Measurements from ENCODE around the gene HLCS. TPM values are rescaled to one million over a fixed set of nuclear protein-coding genes. Genes with fewer than 3 reads are reported as not detected.

The HLCS gene
- total and polyA plus RNA-seq, 2 of the 4 experiments (the other 2 are of a cell fraction), result 10.6 to 21.0 TPM

DNA sequence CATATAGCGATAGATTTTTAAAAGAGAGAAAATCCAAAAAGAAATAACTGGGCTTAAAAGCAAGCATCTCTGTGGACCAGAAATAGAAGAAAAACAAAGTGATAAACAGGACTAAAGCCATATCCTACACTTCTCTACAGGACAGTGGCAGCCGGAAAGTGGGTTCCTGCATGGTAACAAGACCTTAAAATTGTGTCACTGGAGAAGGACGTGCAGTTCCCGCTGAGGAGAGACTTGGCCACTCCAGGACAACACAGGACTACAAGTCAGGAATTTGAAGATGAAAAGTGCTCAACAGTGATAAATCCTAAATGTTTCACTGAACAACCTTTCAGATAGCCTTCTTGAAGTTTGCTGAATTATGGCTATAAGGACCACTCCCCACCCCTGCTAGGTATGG is 1.9 kb upstream of the HLCS start:
- Histone ChIP-seq H2AK9ac (replicated peaks; ENCODE audit: low read depth, low read length, poor library complexity) (no peak overlapping the region), H3K23ac (ENCODE audit: low read depth, low read length) (no peak overlapping the region), H4K91ac (ENCODE audit: insufficient read depth, low read depth, low read length) (no peak overlapping the region), H3K9me1 (ENCODE audit: insufficient read depth, low read length) (peaks cover 7% of the 10 kb centered on the region; the same call in 1 of the 2 replicates), H2BK5ac (ENCODE audit: low read depth, low read length, poor library complexity, severe bottlenecking) (no peak overlapping the region), H3K4me1 (ENCODE audit: control insufficient read depth, insufficient read depth, low read length) (peaks cover 3% of the 10 kb centered on the region), H3K56ac (ENCODE audit: extremely low read depth, insufficient read depth, low read length) (no peak overlapping the region), H4K8ac (ENCODE audit: low read depth in 2 of 2, low read length in 2 of 2) (no peak overlapping the region), H3K4me3 (ENCODE audit: insufficient read depth, low read depth, low read length) (no peak overlapping the region), H4K20me1 (ENCODE audit: insufficient read depth, low read length) (no peaks in the 10 kb centered on the region), H3K36me3 (ENCODE audit: control insufficient read depth, insufficient read depth, low read length) (no peaks in the 10 kb centered on the region; the same call in none of the 2 replicates), H3K27me3 (ENCODE audit: control insufficient read depth, insufficient read depth, low read length) (no peaks in the 10 kb centered on the region), H3K18ac (ENCODE audit: low read depth, low read length) (no peak overlapping the region), H2BK120ac (ENCODE audit: low read depth, low read length) (no peak overlapping the region), H3K79me1 (ENCODE audit: low read depth in 1 of 2, low read length in 2 of 2) (peaks cover 12 to 22% of the 10 kb centered on the region in 2 experiments), H3K4ac (ENCODE audit: low read depth, low read length) (no peak overlapping the region), H3K9ac (ENCODE audit: low read depth, low read length) (no peak overlapping the region), H2AFZ (replicated peaks; ENCODE audit: low read length, poor library complexity) (no peak overlapping the region), H3K4me2 (ENCODE audit: low read depth, low read length) (no peak overlapping the region), H2AK5ac (ENCODE audit: low read depth, low read length) (no peak overlapping the region), H3K14ac (replicated peaks; ENCODE audit: low read depth, low read length) (no peak overlapping the region), H3K9me3 (ENCODE audit: control insufficient read depth, insufficient read depth, low read length) (no peaks in the 10 kb centered on the region), H2BK15ac (ENCODE audit: low read depth, low read length) (no peak overlapping the region), H2BK20ac (ENCODE audit: low read depth, low read length) (no peak overlapping the region), H3K27ac (ENCODE audit: insufficient read depth, low read length) (no peak overlapping the region), H4K5ac (ENCODE audit: low read depth, low read length) (no peak overlapping the region)
- ChIA-PET POLR2A (ENCODE audit: unreplicated experiment) (no interaction called here), CTCF (interaction anchor here (0.7 kb wide), 1 partner anchor 172 kb away, joined by 3 read pairs; no protein-coding TSS in a partner anchor)
- TF ChIP-seq RCOR1 (IDR thresholded peaks at IDR 0.05; ENCODE audit: insufficient replicate concordance, low read length), result no peak
- no peak for TF ChIP-seq NFE2L2 (IDR thresholded peaks at IDR 0.05; ENCODE audit: low read depth, low read length)
- no peak for TF ChIP-seq RFX5 (IDR thresholded peaks at IDR 0.05; ENCODE audit: low read depth, low read length)
- TF ChIP-seq MAZ (IDR thresholded peaks at IDR 0.05; ENCODE audit: borderline replicate concordance, low read depth, low read length), result no peak
- no peak for TF ChIP-seq BHLHE40 (IDR thresholded peaks at IDR 0.05; ENCODE audit: low read depth, low read length)
- TF ChIP-seq CEBPB (IDR thresholded peaks at IDR 0.05; ENCODE audit: low read depth, low read length), result no peak
- TF ChIP-seq ELK1 (IDR thresholded peaks at IDR 0.05; ENCODE audit: borderline replicate concordance, low read depth, low read length), result no peak
- TF ChIP-seq FOS (IDR thresholded peaks at IDR 0.05; ENCODE audit: low read depth, low read length), result no peak
- TF ChIP-seq SMC3 (IDR thresholded peaks at IDR 0.05; ENCODE audit: low read depth, low read length), result no peak
- no peak for TF ChIP-seq MXI1 (IDR thresholded peaks at IDR 0.05; ENCODE audit: borderline replicate concordance, low read depth, low read length)
- no TSS peak for BruUV-seq (replicated peaks)
- no CpG with 5 or more reads among the region's 4 CpGs for WGBS, 2 experiments (ENCODE audit: extremely low coverage in 2 of 2, insufficient read length in 1 of 2)
- dilution Hi-C loops (cut with HindIII; ENCODE audit: low sequenced_read_pairs, unreplicated experiment) (no loop called here), intact Hi-C loops (cut with micrococcal nuclease) (no loop called here), in situ Hi-C loops (cut with MboI; ENCODE audit: low sequenced_read_pairs) (no loop called here)
- ATAC-seq (ENCODE audit: low read depth) (no peak), DNase-seq (no peak)

Data from IMR-90 (cell line).